B cell (primary cell): ENCODE data around the gene SEMA4A. TPM values are rescaled to one million over a fixed set of nuclear protein-coding genes. Genes with fewer than 3 reads are reported as not detected.

Experiments used
- ATAC-seq: fragments of 200-7000 bp; cut with Tn5 transposase; one replicate; pipeline ENCODE4 v1.10.0; 2021; ENCODE audit warnings: low read depth, mild to moderate bottlenecking, moderate number of reproducible peaks, moderate library complexity
- CTCF ChIA-PET: fragments of 350-600 bp; sonication (Branson Sonifier 250); formaldehyde crosslinking; loops from one replicate; lab custom pipeline; 2021; ENCODE audit warnings: antibody characterized with exemption, inconsistent platforms; lab: Charles Lee
- POLR2A ChIA-PET: fragments of 350-600 bp; sonication (Branson Sonifier 250); formaldehyde crosslinking; loops from one replicate; lab custom pipeline; 2021; ENCODE audit warnings: antibody characterized with exemption; lab: Charles Lee
- DNase-seq: peaks from one replicate; pipeline ENCODE4 v3.0.0; 2013
- H2AFZ ChIP-seq: 2 replicates; pipeline ENCODE4 v1.6.1; 2012; ENCODE audit warnings: mild to moderate bottlenecking, low read depth, low read length; ENCODE audit not compliant: insufficient read depth, poor library complexity, severe bottlenecking
- H3K27ac ChIP-seq, 2 donors: 1 replicate in 1 of 2; 2 replicates in 1 of 2; pipeline ENCODE4 v1.5.1; 2012 to 2013; ENCODE audit warnings: low read length in 2 of 2, mild to moderate bottlenecking in 2 of 2, moderate library complexity in 1 of 2
- H3K27me3 ChIP-seq, 4 experiments: fragments of 200-600 bp in 1 of 4; sonication (generic) in 1 of 4; replicated peaks in 1 of 4; 1 replicate in 2 of 4; 2 replicates in 2 of 4; pipeline versions ENCODE4 v1.6.1 to v1.7.0; 2013 to 2016; ENCODE audit warnings: low read length in 3 of 4, mild to moderate bottlenecking in 2 of 4, mixed read lengths in 1 of 4, moderate library complexity in 1 of 4; ENCODE audit not compliant: insufficient read depth in 4 of 4, control insufficient read depth in 3 of 4; ENCODE audit errors: control extremely low read depth in 1 of 4
- H3K36me3 ChIP-seq, 2 experiments: replicated peaks in 1 of 2; 1 replicate in 1 of 2; 2 replicates in 1 of 2; pipeline versions ENCODE4 v1.6.1 to v1.7.1; 2013; ENCODE audit warnings: low read length in 1 of 2; ENCODE audit not compliant: insufficient read depth in 2 of 2, control insufficient read depth in 1 of 2; ENCODE audit errors: control extremely low read depth in 1 of 2, extremely low read depth in 1 of 2
- H3K4me1 ChIP-seq, 2 donors: fragments of 200-600 bp in 1 of 2; sonication (generic) in 1 of 2; 1 replicate in 1 of 2; 2 replicates in 1 of 2; pipeline versions ENCODE4 v1.5.1 to v1.6.1; 2013 to 2017; ENCODE audit warnings: low read length in 2 of 2; ENCODE audit not compliant: control insufficient read depth in 2 of 2, insufficient read depth in 2 of 2
- H3K4me2 ChIP-seq: replicated peaks from 2 replicates; pipeline ENCODE3; 2012; ENCODE audit warnings: mild to moderate bottlenecking, low read depth, low read length; ENCODE audit not compliant: poor library complexity, severe bottlenecking
- H3K4me3 ChIP-seq, 5 experiments: fragments of 200-600 bp in 1 of 5; sonication (generic) in 1 of 5; 1 replicate in 3 of 5; 2 replicates in 2 of 5; pipeline versions ENCODE4 v1.5.1 to v1.7.0; 2011 to 2016; ENCODE audit warnings: low read length in 4 of 5, mild to moderate bottlenecking in 4 of 5, low read depth in 2 of 5, control low read depth in 1 of 5, moderate library complexity in 1 of 5; ENCODE audit not compliant: insufficient read depth in 1 of 5; ENCODE audit errors: control extremely low read depth in 1 of 5, extremely low read depth in 1 of 5
- H3K79me2 ChIP-seq: fragments of 200-600 bp; sonication (generic); one replicate; pipeline ENCODE4 v1.6.0; 2016; ENCODE audit warnings: low read length; ENCODE audit not compliant: control insufficient read depth, insufficient read depth
- H3K9ac ChIP-seq: fragments of 200-600 bp; sonication (generic); 2 replicates; pipeline ENCODE4 v1.6.1; 2017; ENCODE audit warnings: mild to moderate bottlenecking, low read length, moderate library complexity
- H3K9me3 ChIP-seq, 3 donors: one replicate each; pipeline versions ENCODE4 v1.6.1 to v1.7.1; 2013; ENCODE audit warnings: low read length in 2 of 3; ENCODE audit not compliant: control insufficient read depth in 2 of 3, insufficient read depth in 1 of 3; ENCODE audit errors: control extremely low read depth in 1 of 3
- H4K20me1 ChIP-seq: 2 replicates; pipeline ENCODE4 v1.6.0; 2012; ENCODE audit warnings: mild to moderate bottlenecking, low read length; ENCODE audit not compliant: insufficient read depth, control insufficient read depth, poor library complexity, severe bottlenecking
- H3K27ac Mint-ChIP-seq: one replicate; pipeline ENCODE4 v1.8.0; 2021; ENCODE audit warnings: mixed read lengths
- H3K27me3 Mint-ChIP-seq: one replicate; pipeline ENCODE4 v1.8.0; 2021; ENCODE audit warnings: mixed read lengths
- H3K4me1 Mint-ChIP-seq: one replicate; pipeline ENCODE4 v1.8.0; 2021; ENCODE audit warnings: mixed read lengths
- H3K4me3 Mint-ChIP-seq: one replicate; pipeline ENCODE4 v1.8.0; 2021; ENCODE audit warnings: mixed read lengths
- H3K9me3 Mint-ChIP-seq: one replicate; pipeline ENCODE4 v1.8.0; 2022; ENCODE audit warnings: mixed read lengths; ENCODE audit not compliant: insufficient read depth
- EZH2 ChIP-seq: IDR thresholded peaks from 2 replicates; pipeline ENCODE4 v1.6.1; 2012; ENCODE audit warnings: borderline replicate concordance, low read depth, mild to moderate bottlenecking, moderate library complexity, low read length; ENCODE audit not compliant: insufficient read depth, poor library complexity, severe bottlenecking
- WGBS: methylation state at CpG from one replicate; pipeline ENCODE4 v1.1.5; 2013; ENCODE audit warnings: missing lambda C conversion rate; ENCODE audit not compliant: insufficient coverage; 5-methylcytosine and 5-hydroxymethylcytosine counted together
- intact Hi-C: fragments of 100-400 bp; cut with micrococcal nuclease; formaldehyde crosslinking; loops from one replicate; pipeline ENCODE4 v1.10.0; 2022
- polyA plus RNA-seq: library from polyadenylated mRNA; depleted of rRNA; stranded (reverse); fragments of >200 nt; gene quantifications from 2 replicates; pipeline ENCODE4 v1.2.3, GENCODE V29; 2012
- total RNA-seq, 2 donors: library from RNA; stranded (reverse); fragments of 120-200 nt in 1 of 2; gene quantifications; 1 replicate in 1 of 2; 2 replicates in 1 of 2; pipeline versions ENCODE4 v1.2.3 to v1.2.4, GENCODE V29; 2013 to 2022
- TF ChIP-seq, protein P1 (sequence below): fragments of 200-600 bp; IDR thresholded peaks from one replicate; pipeline ENCODE4 v1.8.0; 2022; ENCODE audit warnings: antibody characterized with exemption, mild to moderate bottlenecking

The SEMA4A gene
- total and polyA plus RNA-seq, 2 donors (not counting 1 experiment from before 2014, with no cell fraction given): 9.2 to 15.5 TPM

DNA sequence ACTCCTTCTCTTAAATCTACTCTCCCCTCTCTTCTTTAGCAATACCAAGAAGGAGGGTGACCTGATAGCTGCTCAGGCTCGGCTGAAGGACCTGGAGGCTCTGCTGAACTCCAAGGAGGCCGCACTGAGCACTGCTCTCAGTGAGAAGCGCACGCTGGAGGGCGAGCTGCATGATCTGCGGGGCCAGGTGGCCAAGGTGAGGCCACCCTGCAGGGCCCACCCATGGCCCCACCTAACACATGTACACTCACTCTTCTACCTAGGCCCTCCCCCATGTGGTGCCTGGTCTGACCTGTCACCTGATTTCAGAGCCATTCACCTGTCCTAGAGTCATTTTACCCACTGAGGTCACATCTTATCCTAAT lies 22.8 kb upstream of the SEMA4A start:
- Mint-ChIP-seq H3K9me3 (no peaks in the 10 kb centered on the region), H3K4me1 (peaks cover 25% of the 10 kb centered on the region), H3K27ac (no peak overlapping the region), H3K27me3 (no peaks in the 10 kb centered on the region), H3K4me3 (no peak overlapping the region)
- Histone ChIP-seq H3K9me3 (peaks cover 0 to 2% (median 0%) of the 10 kb centered on the region in 3 donors), H4K20me1 (no peaks in the 10 kb centered on the region), H3K27ac (no peak overlapping the region), H3K4me3 (no peak overlapping the region), H3K27me3 (peaks cover 0 to 4% (median 1%) of the 10 kb centered on the region in 4 experiments), H3K36me3 (no peaks in the 10 kb centered on the region), H3K9ac (no peak overlapping the region), H2AFZ (no peak overlapping the region), H3K4me2 (no peak overlapping the region), H3K4me1 (peaks cover 14 to 21% of the 10 kb centered on the region in 2 donors), H3K79me2 (no peaks in the 10 kb centered on the region)
- no peak for DNase-seq
- ChIA-PET POLR2A (no interaction called here), CTCF (interaction anchor here (0.5 to 28.7 kb wide), 12 partner anchors 14 to 232 kb away, joined by 3 to 970 read pairs (median 4); partner anchors contain the start of genes LMNA, MEX3A and PMF1)
- WGBS: 77% methylated on average over 6 of the region's 6 CpGs
- ATAC-seq: no peak
- intact Hi-C loops: loop anchor here (1.0 kb wide), 2 partner anchors 34 to 40 kb away; no protein-coding TSS in a partner anchor
- TF ChIP-seq EZH2: no peak
- TF ChIP-seq, protein P1, sequence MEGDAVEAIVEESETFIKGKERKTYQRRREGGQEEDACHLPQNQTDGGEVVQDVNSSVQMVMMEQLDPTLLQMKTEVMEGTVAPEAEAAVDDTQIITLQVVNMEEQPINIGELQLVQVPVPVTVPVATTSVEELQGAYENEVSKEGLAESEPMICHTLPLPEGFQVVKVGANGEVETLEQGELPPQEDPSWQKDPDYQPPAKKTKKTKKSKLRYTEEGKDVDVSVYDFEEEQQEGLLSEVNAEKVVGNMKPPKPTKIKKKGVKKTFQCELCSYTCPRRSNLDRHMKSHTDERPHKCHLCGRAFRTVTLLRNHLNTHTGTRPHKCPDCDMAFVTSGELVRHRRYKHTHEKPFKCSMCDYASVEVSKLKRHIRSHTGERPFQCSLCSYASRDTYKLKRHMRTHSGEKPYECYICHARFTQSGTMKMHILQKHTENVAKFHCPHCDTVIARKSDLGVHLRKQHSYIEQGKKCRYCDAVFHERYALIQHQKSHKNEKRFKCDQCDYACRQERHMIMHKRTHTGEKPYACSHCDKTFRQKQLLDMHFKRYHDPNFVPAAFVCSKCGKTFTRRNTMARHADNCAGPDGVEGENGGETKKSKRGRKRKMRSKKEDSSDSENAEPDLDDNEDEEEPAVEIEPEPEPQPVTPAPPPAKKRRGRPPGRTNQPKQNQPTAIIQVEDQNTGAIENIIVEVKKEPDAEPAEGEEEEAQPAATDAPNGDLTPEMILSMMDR: peak; percentile 28

DNA sequence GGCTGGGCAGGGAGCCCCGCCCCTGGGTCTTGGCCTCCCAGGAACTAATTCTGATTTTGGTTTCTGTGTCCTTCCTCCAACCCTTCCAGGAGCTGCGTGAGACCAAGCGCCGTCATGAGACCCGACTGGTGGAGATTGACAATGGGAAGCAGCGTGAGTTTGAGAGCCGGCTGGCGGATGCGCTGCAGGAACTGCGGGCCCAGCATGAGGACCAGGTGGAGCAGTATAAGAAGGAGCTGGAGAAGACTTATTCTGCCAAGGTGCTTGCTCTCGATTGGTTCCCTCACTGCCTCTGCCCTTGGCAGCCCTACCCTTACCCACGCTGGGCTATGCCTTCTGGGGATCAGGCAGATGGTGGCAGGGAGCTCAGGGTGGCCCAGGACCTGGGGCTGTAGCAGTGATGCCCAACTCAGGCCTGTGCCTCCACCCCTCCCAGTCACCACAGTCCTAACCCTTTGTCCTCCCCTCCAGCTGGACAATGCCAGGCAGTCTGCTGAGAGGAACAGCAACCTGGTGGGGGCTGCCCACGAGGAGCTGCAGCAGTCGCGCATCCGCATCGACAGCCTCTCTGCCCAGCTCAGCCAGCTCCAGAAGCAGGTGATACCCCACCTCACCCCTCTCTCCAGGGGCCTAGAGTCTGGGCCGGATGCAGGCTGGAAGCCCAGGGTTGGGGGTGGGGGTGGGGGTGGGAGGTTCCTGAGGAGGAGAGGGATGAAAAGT lies 18.5 kb upstream of the SEMA4A start:
- H3K79me2 ChIP-seq: no peaks in the 10 kb centered on the region
- CTCF ChIA-PET: interaction anchor here (1.7 to 28.7 kb wide), 2 partner anchors 36 to 90 kb away, joined by 10 to 970 read pairs; no protein-coding TSS in a partner anchor
- Mint-ChIP-seq H3K27me3 (peaks cover 6% of the 10 kb centered on the region), H3K9me3 (no peaks in the 10 kb centered on the region), H3K4me3 (no peak overlapping the region), H3K4me1 (peaks cover 4% of the 10 kb centered on the region), H3K27ac (no peak overlapping the region)
- intact Hi-C loops: no loop called here
- DNase-seq (no peak), ATAC-seq (no peak)
- no peaks in the 10 kb centered on the region for H3K36me3 ChIP-seq
- no peak overlapping the region for H3K27ac ChIP-seq
- H3K4me2 ChIP-seq: no peak overlapping the region
- H3K4me1 ChIP-seq: no peaks in the 10 kb centered on the region
- no peak overlapping the region for H2AFZ ChIP-seq
- no peak overlapping the region for H3K4me3 ChIP-seq
- no peak overlapping the region for H3K9ac ChIP-seq
- POLR2A ChIA-PET: no interaction called here
- no peak for TF ChIP-seq EZH2
- TF ChIP-seq, protein P1: no peak
- H3K9me3 ChIP-seq: no peaks in the 10 kb centered on the region
- 98% methylated on average over 8 of the region's 18 CpGs for WGBS
- no peaks in the 10 kb centered on the region for H4K20me1 ChIP-seq
- peaks cover 0 to 6% (median 2%) of the 10 kb centered on the region in 4 experiments for H3K27me3 ChIP-seq
